OCI-LY1 (cell line): ENCODE measurements around the gene PLXNA2.

Source experiments
- EZH2 ChIP-seq: fragments of 200-600 bp; sonication (generic), shearing (Covaris generic); IDR thresholded peaks from 2 replicates; pipeline ENCODE4 v1.8.0; 2017; ENCODE audit warnings: borderline replicate concordance, mixed run types, mild to moderate bottlenecking, antibody characterized with exemption, low read length, moderate library complexity, mixed read lengths
- TF ChIP-seq, protein P1 (sequence below): fragments of 200-600 bp; sonication (generic), shearing (Covaris generic); IDR thresholded peaks from 2 replicates; pipeline ENCODE4 v1.5.1; 2017; ENCODE audit warnings: mild to moderate bottlenecking, antibody characterized with exemption, low read length, moderate library complexity, mixed read lengths

DNA sequence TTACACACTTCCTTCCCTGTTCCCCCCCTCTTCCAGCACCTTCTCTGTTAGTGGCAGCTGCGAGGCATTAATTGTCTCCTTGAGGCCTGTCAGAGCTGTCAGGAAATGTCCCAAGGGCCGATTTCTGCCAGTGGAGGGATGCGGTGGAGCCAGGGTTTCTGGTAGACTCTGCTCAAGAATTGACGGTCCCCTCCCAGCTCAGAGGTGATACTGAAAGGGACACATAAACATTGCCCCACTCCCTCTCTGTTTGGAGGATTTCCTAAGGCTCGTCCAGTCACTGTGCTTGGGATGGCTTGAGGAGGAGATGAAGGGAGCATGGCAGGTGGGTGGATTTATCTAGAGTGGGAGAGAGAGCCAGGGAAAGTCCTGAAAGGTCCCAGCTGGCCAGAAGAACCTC, 271.8 kb downstream of the PLXNA2 start:
- TF ChIP-seq, protein P1, sequence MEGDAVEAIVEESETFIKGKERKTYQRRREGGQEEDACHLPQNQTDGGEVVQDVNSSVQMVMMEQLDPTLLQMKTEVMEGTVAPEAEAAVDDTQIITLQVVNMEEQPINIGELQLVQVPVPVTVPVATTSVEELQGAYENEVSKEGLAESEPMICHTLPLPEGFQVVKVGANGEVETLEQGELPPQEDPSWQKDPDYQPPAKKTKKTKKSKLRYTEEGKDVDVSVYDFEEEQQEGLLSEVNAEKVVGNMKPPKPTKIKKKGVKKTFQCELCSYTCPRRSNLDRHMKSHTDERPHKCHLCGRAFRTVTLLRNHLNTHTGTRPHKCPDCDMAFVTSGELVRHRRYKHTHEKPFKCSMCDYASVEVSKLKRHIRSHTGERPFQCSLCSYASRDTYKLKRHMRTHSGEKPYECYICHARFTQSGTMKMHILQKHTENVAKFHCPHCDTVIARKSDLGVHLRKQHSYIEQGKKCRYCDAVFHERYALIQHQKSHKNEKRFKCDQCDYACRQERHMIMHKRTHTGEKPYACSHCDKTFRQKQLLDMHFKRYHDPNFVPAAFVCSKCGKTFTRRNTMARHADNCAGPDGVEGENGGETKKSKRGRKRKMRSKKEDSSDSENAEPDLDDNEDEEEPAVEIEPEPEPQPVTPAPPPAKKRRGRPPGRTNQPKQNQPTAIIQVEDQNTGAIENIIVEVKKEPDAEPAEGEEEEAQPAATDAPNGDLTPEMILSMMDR = no peak
- no peak for TF ChIP-seq EZH2
